ENCODE results near the gene JAKMIP3. TPM values are rescaled to one million over a fixed set of nuclear protein-coding genes. Genes with fewer than 3 reads are reported as not detected.

Gene JAKMIP3
- total RNA-seq, 3 donors from 2014 or later = 0.20 to 1.4 (median 0.24) TPM

GRCh38 chr10:132107949-132108877, 42.5 kb downstream of the JAKMIP3 start:
- no peak overlapping the region for H3K4me3 ChIP-seq
- no peak for ATAC-seq
- intact Hi-C loops (cut with DNase I, micrococcal nuclease) = no loop called here
- H3K4me1 ChIP-seq (ENCODE audit: low read depth) = no peaks in the 10 kb centered on the region
- H3K9me3 ChIP-seq = no peaks in the 10 kb centered on the region
- no peak for DNase-seq
- no peak for TF ChIP-seq CTCF (IDR thresholded peaks at IDR 0.05)
- H3K36me3 ChIP-seq (ENCODE audit: low read depth) = no peaks in the 10 kb centered on the region

- intact Hi-C loops (cut with DNase I, micrococcal nuclease) = no loop called here
Measured at GRCh38 chr10:132109341-132110110, 43.8 kb downstream of the JAKMIP3 start.

DNA sequence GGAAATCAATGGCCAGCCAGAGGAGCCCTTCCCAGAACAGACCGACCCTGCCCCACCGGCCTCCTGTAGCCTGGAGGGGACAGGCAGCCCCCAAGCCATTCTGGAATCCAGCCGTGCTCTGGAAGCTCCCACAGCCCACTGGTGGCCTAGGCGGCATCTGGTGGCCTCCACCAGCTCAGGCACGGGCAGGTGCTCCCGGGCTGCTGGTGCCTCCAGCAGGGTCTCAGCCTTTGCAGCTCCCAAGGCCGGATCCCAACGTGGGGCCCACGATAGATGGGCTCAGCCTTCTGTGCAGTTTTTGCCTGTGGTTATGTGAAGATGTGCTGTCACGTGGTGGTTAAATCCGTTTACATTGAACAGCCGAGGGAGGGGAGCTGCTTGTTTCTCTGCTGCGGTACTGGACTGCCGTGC, 44.4 kb downstream of the JAKMIP3 start:
- Histone ChIP-seq H3K4me1 (ENCODE audit: low read depth) (no peaks in the 10 kb centered on the region), H3K4me3 (no peak overlapping the region), H3K9me3 (no peaks in the 10 kb centered on the region), H3K36me3 (ENCODE audit: low read depth) (no peaks in the 10 kb centered on the region)
- DNase-seq (no peak), ATAC-seq (no peak)
- no peak for TF ChIP-seq CTCF (IDR thresholded peaks at IDR 0.05)
- intact Hi-C loops (cut with DNase I, micrococcal nuclease) = no loop called here

More at GRCh38 chr10:132109341-132110110, 43.8 kb downstream of the JAKMIP3 start:
- H3K4me3 ChIP-seq = no peak overlapping the region
- DNase-seq (no peak), ATAC-seq (no peak)
- no peak for TF ChIP-seq CTCF (IDR thresholded peaks at IDR 0.05)
- H3K4me1 ChIP-seq (ENCODE audit: low read depth) = no peaks in the 10 kb centered on the region
- no peaks in the 10 kb centered on the region for H3K36me3 ChIP-seq (ENCODE audit: low read depth)
- no peaks in the 10 kb centered on the region for H3K9me3 ChIP-seq

GRCh38 chr10:132110713-132111112, 45.0 kb downstream of the JAKMIP3 start:
- no peak for TF ChIP-seq CTCF (IDR thresholded peaks at IDR 0.05)
- no peaks in the 10 kb centered on the region for H3K9me3 ChIP-seq
- no peak overlapping the region for H3K4me3 ChIP-seq
- no peaks in the 10 kb centered on the region for H3K4me1 ChIP-seq (ENCODE audit: low read depth)
- no peak for ATAC-seq
- DNase-seq = no peak
- intact Hi-C loops (cut with DNase I, micrococcal nuclease) = no loop called here
- no peaks in the 10 kb centered on the region for H3K36me3 ChIP-seq (ENCODE audit: low read depth)

- TF ChIP-seq CTCF (IDR thresholded peaks at IDR 0.05) = no peak
- ATAC-seq (no peak), DNase-seq (no peak)
- intact Hi-C loops (cut with DNase I, micrococcal nuclease) = no loop called here
- Histone ChIP-seq H3K4me1 (ENCODE audit: low read depth) (no peaks in the 10 kb centered on the region), H3K36me3 (ENCODE audit: low read depth) (no peaks in the 10 kb centered on the region), H3K4me3 (no peak overlapping the region), H3K9me3 (no peaks in the 10 kb centered on the region)
Measured at GRCh38 chr10:132111121-132111731, 45.5 kb downstream of the JAKMIP3 start.

Data from mucosa of descending colon (tissue), 3 donors.